Stimulated activated CD4-positive, alpha-beta T cell treated with anti-CD3 and anti-CD28 coated beads, TNF-alpha, amount 100 ng/mL, for 48 hours (primary cell): ENCODE measurements around the gene GTF2F2.

Experiments
- DNase-seq, 3 donors: peaks; one replicate each; pipeline ENCODE4 v3.0.0-alpha.2; 2020; ENCODE audit warnings: low read depth in 3 of 3

GTF2F2 gene

GRCh38 chr13:45300190-45300985 is 180.1 kb downstream of the GTF2F2 start:
- DNase-seq, result no peak

GRCh38 chr13:45301263-45301662 is 181.0 kb downstream of the GTF2F2 start:
- no peak for DNase-seq

GRCh38 chr13:45302507-45302906 is 182.2 kb downstream of the GTF2F2 start:
- DNase-seq, result no peak

- no peak for DNase-seq
Observed at GRCh38 chr13:45303026-45303425, 182.7 kb downstream of the GTF2F2 start.

GRCh38 chr13:45303866-45304265 is 183.6 kb downstream of the GTF2F2 start:
- DNase-seq, result no peak

- DNase-seq, result no peak
Observed at GRCh38 chr13:45305079-45305478, 184.8 kb downstream of the GTF2F2 start.

GRCh38 chr13:45306966-45307365 is 186.7 kb downstream of the GTF2F2 start:
- no peak for DNase-seq

- no peak for DNase-seq
Observed at GRCh38 chr13:45310341-45311131, 190.2 kb downstream of the GTF2F2 start.

GRCh38 chr13:45314822-45315221 is 194.5 kb downstream of the GTF2F2 start:
- no peak for DNase-seq

GRCh38 chr13:45315520-45316167 is 195.3 kb downstream of the GTF2F2 start:
- DNase-seq, result no peak

- no peak for DNase-seq
Observed at GRCh38 chr13:45316338-45316737, 196.0 kb downstream of the GTF2F2 start.

GRCh38 chr13:45316996-45317395 is 196.7 kb downstream of the GTF2F2 start:
- DNase-seq, result no peak

GRCh38 chr13:45320876-45321629 is 200.7 kb downstream of the GTF2F2 start:
- no peak for DNase-seq

GRCh38 chr13:45325806-45326205 is 205.5 kb downstream of the GTF2F2 start:
- no peak for DNase-seq

GRCh38 chr13:45327253-45327955 is 207.1 kb downstream of the GTF2F2 start:
- no peak for DNase-seq

- DNase-seq, result no peak
Observed at GRCh38 chr13:45328661-45329111, 208.4 kb downstream of the GTF2F2 start.

- no peak for DNase-seq
Observed at GRCh38 chr13:45331123-45331619, 210.9 kb downstream of the GTF2F2 start.

GRCh38 chr13:45331692-45332035 is 211.4 kb downstream of the GTF2F2 start:
- no peak for DNase-seq

GRCh38 chr13:45332036-45332830 is 211.9 kb downstream of the GTF2F2 start:
- no peak for DNase-seq

GRCh38 chr13:45332831-45333219 is 212.5 kb downstream of the GTF2F2 start:
- DNase-seq, result no peak
